ENCODE data around the gene KDM4C.
"Not testable (repeated sequence)": the region's sequence is repeated elsewhere in the genome, so short reads cannot be mapped to it uniquely, and the experiment has no call there.

KDM4C gene

GRCh38 chr9:6941501-6941900 lies 183.7 kb downstream of the KDM4C start:
- no peak for TF ChIP-seq CTCF (IDR thresholded peaks at IDR 0.05; ENCODE audit: insufficient read depth, low read depth, low read length, missing control alignments)

GRCh38 chr9:6942406-6942805 lies 184.6 kb downstream of the KDM4C start:
- H3K4me3 ChIP-seq (ENCODE audit: low read depth, low read length): no peak overlapping the region
- no peak for DNase-seq (ENCODE audit: low read depth)
- TF ChIP-seq CTCF (IDR thresholded peaks at IDR 0.05; ENCODE audit: insufficient read depth, low read depth, low read length, missing control alignments): no peak

More at GRCh38 chr9:6941501-6941900, 183.7 kb downstream of the KDM4C start:
- no peak overlapping the region for H3K4me3 ChIP-seq (ENCODE audit: low read depth, low read length)
- no peak for DNase-seq (ENCODE audit: low read depth)

- no peak for DNase-seq (ENCODE audit: low read depth)
- no peak overlapping the region for H3K4me3 ChIP-seq (ENCODE audit: low read depth, low read length)
- TF ChIP-seq CTCF (IDR thresholded peaks at IDR 0.05; ENCODE audit: insufficient read depth, low read depth, low read length, missing control alignments): no peak
Measured at GRCh38 chr9:6943293-6943692, 185.5 kb downstream of the KDM4C start.

GRCh38 chr9:6944093-6944551 lies 186.3 kb downstream of the KDM4C start:
- TF ChIP-seq CTCF (IDR thresholded peaks at IDR 0.05; ENCODE audit: insufficient read depth, low read depth, low read length, missing control alignments): no peak
- no peak overlapping the region for H3K4me3 ChIP-seq (ENCODE audit: low read depth, low read length)
- no peak for DNase-seq (ENCODE audit: low read depth)

- no peak for DNase-seq (ENCODE audit: low read depth)
- H3K4me3 ChIP-seq (ENCODE audit: low read depth, low read length): no peak overlapping the region
- no peak for TF ChIP-seq CTCF (IDR thresholded peaks at IDR 0.05; ENCODE audit: insufficient read depth, low read depth, low read length, missing control alignments)
Measured at GRCh38 chr9:6944896-6945295, 187.1 kb downstream of the KDM4C start.

- no peak overlapping the region for H3K4me3 ChIP-seq (ENCODE audit: low read depth, low read length)
- no peak for DNase-seq (ENCODE audit: low read depth)
- TF ChIP-seq CTCF (IDR thresholded peaks at IDR 0.05; ENCODE audit: insufficient read depth, low read depth, low read length, missing control alignments): no peak
Measured at GRCh38 chr9:6945816-6946215, 188.0 kb downstream of the KDM4C start.

GRCh38 chr9:6946583-6947166 lies 188.9 kb downstream of the KDM4C start:
- H3K4me3 ChIP-seq (ENCODE audit: low read depth, low read length): no peak overlapping the region
- DNase-seq (ENCODE audit: low read depth): no peak
- no peak for TF ChIP-seq CTCF (IDR thresholded peaks at IDR 0.05; ENCODE audit: insufficient read depth, low read depth, low read length, missing control alignments)

GRCh38 chr9:6948921-6949320 lies 191.1 kb downstream of the KDM4C start:
- not testable (repeated sequence) for DNase-seq (ENCODE audit: low read depth)

More at GRCh38 chr9:6948921-6949320, 191.1 kb downstream of the KDM4C start:
- H3K4me3 ChIP-seq (ENCODE audit: low read depth, low read length): not testable (repeated sequence)
